GM19397 (cell line): ENCODE measurements around the gene APBA3.
"Not testable (repeated sequence)": the region's sequence is repeated elsewhere in the genome, so short reads cannot be mapped to it uniquely, and the experiment has no call there.

Experiments used
- ATAC-seq: cut with Tn5 transposase; IDR thresholded peaks from one replicate; pipeline ENCODE4 v1.9.1; 2021; ENCODE audit warnings: mild to moderate bottlenecking, moderate library complexity; ENCODE audit not compliant: unreplicated experiment

APBA3 gene

DNA sequence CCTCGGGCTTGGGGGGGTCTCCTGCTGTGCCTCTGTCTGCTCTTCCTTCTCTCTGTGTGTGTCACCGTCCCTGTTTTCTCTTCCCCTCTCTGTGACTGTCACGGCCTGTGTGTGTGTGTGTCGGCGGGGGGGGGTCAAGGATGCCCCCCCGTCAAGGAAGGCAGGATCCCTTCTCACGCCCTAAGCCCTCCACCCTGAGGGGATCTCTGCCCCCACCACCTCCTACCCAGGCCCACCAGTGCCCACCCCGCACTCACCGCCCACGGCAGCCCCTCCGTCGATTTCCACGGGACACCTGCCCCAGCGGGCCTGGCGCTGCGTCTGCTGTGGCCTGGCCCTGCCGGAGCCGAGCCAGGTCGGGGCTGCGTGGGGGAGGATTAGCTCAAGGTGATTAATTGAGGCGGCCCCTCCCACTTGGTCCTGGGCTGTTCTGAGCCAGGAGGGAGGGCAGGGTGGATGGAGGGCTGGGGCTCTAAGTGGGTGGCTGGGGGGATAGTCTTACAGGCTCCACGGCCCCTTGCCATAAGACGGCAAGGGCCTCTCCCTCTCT lies 10.5 kb upstream of the APBA3 start, which contains the start of gene RAX2:
RAX2 (minus strand) TSS at position 323 of the 550 bp plus-strand sequence. CDS start 486 bp downstream, outside the sequence.
- no peak for ATAC-seq

DNA sequence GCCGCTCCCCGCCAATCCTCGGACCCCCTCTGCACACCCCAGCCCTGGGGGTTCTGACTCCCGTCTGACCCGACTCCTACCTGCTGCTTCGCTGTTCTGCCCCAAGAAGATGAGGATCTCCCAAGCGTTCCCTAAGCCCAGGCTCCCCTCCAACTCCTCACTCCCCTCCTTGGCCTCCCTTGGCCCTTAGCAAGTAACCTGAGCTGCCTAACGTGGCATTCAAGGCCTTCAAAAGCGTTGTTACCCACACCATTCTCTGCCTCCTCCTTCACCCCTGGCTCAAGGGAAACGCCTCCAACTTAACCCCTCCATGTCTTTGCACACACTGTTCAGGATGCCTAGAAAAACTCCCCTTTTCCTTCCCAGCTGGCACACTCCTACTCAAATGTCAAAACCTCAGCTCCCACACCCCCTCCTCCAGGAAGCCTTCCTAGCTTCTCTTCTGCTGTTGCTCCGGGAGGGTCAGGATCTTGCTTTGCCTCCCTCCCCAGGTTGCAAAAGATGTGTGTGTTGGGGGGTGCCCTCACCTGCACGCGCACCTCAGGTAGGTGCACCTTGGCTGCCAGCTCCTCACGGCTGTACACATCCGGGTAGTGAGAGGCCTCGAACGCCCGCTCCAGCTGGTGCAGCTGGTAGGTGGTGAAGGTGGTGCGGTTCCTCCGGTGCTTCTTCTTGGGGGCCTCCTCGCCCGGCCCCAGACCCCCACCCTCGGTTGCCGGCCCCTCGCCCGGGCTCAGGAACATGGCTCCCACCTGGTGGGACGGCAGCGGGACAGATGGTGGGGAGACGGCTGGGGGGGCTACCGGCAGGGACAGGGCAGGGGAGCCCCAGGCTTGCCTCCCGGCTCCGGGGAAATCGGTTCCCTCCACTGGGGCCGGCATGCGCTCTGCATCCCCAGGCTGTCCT lies 9.8 kb upstream of the APBA3 start:
- ATAC-seq: no peak

DNA sequence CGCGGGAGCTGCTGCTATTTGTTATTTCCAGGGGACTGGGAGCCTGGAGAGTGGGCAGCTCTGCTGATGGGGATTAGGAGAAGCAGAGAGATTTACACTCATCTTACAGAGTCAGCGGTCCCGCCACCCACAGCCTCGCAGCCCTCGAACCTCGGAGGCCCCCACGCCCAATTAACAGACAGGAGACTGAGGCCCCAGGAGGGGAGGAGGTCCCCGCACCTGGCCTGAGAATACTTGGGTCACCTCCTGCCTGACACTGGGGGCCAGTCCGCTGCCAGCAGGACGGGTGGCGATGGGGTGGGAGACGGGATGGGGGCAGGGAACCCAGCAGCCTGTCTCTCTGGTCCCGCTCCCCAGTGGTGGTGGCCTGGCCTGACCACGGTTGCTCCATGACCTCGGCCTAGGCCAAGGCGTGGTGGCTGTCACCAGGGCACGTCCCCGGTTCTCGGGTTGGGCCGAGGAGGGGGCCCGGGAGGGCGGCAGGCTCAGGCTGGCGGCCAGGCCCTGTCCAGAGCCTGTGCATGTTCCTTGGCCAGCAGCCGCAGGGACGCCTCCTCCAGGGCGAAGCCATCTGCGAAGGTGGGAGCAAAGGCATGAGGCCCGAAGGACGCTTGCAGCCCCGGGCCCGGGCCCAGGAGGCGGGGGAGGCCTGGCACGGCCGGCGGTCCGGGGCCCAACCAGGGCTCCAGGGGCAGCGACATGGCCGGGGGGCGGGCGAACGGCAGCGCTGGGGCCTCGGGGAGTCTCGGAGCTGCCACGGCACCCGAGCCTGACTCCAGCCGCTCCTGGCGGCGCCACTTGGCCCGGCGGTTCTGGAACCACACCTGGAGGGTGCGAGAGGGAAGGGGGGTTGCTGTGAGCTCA lies 8.9 kb upstream of the APBA3 start:
- no peak for ATAC-seq

DNA sequence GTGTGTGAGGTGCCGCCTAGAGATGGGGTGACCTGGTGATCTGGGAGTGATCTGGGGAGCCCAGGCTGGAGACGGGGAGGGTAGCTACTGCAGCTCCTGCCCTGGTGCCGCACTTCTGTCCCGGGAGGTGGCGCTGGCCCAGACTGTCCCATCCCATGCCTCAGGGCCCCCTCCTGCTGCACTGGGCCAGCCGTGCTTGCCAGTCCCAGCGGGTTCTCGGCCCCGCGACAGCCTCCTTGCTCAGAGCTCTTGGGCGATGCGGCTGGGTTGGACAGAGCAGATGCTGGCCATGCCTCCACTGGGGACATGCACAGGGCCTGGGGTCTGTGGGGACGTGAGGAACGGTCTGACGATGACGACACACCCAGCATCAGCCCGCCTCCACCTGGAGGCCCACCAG lies 8.0 kb upstream of the APBA3 start:
- no peak for ATAC-seq

DNA sequence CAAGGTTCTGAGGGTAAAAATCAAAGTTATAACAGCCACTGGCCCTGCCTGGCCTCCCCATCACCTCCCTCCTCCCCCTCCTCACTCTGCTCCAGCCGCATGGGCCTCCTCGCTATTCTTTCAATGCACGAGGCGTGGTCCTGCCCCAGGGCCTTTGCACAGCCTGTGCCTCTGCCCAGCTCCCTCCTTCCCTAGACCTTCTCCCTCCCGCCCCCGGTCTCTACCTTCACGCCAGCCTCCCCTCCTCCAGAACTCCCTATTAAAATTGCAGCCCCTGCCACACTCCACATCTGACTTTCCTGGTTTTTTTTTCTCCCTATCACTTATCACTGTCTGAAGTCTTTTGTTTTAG lies 7.2 kb upstream of the APBA3 start:
- ATAC-seq: no peak

DNA sequence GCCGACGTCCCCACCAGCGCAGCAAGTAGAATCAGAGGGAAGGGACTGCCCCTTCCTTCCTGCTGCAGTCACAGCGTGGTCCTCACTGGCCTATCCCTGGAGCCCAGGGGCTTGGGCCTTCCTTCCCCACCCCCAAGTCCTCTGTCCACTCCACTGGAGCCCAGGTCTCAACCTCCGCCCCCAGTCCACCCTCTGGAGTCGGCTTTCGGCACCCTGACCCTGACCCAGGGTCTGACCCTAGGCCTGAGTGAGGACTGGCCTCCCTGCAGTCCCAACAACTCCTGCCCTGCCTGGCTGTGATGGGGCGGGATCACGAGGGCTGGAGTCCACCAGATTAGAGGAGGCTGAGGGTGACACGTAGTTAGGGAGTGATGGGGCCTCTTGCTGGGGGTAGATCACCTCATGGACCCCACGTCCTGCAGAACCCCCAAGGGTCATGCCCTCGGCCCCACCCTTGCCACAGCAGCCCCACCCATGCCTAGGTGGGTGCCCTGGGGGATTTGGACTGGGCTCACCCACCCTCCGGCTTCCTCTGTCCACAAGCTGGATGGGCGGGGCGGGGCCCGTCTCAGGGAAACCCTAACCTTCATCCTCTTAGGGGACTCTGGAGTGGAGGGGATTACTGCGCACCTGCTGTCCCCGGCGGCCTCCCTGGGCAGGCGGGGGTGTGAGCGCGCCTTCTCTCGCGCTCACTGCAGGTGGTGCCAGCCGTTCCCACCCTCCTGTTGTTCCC lies 6.7 kb upstream of the APBA3 start:
- ATAC-seq: no peak

DNA sequence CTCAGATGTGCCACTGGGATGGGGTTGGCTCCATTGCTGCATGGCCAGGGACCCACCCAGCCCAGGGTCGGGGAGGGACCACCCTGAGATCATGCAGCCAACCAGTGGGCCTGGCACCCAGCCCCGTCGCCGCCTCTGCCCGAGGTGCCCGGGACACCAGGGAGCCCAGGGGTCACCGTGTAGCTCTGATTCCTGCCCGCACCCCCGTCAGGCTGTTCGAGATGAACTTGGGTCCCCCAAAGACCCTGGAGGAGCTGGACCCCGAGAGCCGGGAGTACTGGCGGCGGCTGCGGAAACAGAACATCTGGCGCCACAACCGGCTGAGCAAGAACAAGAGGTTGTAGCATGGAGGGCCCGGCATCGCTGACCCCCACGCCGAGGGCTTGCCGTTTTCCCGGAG lies 5.6 kb upstream of the APBA3 start:
- no peak for ATAC-seq

DNA sequence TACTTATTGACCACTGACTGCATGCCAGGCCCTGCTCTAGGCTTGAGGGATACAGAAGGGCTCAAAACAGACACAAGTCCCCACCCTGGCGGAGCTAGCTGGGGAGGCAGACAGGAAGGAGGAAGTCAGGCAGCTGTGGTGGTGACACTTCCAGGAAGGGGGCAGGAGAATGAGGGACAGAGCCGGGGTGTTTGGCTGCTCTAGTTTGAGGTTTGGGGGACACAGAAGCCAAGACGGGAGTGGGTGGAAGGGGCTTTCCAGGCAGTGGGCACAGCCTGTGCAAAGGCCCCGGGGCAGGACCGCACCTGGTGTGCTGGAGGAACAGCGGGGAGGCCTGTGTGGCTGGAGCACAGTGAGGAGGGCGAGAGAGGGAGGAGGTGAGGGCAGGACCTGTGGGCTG lies 5.0 kb upstream of the APBA3 start:
- ATAC-seq: no peak

DNA sequence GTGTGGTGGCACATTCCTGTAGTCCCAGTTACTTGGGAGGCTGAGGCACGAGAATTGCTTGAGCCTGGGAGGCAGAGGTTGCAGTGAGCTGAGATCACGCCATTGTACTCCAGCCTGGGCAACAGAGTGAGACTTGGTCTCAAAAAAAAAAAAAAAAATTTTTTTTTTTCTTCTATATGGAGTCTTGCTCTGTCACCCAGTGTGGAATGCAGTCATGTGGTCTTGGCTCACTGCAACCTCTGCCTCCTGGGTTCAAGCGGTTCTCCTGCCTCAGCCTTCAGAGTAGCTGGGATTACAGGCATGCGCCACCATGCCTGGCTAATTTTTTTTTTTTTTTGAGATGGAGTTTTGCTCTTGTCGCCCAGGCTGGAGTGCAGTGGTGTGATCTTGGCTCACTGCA lies 4.3 kb upstream of the APBA3 start:
- ATAC-seq: not testable (repeated sequence)

DNA sequence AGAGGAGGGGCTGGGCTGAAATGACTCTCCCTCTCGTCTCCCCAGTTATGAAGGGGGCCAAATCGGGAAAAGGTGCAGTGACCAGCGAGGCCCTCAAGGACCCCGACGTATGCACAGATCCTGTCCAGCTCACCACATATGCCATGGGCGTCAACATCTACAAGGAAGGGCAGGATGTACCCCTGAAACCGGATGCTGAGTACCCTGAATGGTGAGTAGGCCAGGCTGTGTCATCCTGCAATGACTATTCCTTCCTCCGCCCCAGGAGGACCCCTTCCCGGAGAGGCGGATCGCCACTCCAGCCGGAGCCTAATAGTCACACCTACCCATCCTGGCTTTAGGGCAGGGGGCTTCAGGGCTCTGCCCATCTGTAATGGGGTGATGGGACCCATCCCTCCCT lies 3.6 kb upstream of the APBA3 start:
- ATAC-seq: no peak

DNA sequence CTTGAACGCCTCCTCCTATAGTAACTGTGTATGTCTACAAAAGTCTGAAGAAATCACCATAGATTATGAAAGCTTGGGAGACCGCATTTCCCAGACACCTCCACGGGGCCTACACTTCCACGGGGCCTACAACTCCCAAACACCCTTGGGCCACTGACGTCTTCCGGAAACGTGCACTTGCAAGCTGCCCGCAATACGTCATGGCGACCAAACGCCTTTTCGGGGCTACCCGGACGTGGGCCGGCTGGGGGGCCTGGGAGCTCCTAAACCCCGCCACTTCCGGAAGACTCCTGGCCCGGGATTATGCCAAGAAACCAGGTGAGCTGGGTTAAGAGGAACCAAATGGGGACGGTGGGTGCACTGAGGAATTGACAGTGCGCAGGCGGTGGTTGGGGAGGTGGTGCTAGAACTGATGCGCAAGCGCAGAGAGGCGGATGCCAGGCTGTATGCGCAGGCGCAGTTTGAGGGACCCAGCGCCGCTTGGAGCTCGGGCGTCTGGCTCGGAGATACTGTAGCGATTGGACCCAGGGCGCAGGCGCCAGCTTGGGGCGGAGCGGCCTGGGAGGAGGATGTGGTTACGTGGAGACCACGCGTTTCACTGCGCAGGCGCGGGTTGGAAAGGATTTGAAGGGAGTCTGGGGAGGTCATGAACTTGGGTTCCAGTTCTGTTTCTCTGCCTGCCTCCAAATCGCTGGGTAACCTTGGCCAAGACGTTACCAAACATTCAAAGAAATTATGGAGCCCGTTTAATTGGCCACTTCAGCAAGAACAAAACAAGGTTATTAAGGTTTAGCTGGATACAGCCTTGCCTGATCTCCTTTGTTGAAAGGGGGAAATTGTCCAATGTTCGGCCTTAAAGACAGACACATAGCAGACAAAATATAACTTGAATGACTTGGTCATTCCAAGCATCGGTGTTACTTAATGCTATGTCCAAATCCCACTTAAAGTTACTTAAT lies 1.3 kb upstream of the APBA3 start, which contains the start of gene MRPL54:
MRPL54 (plus strand) TSS at position 182 of the 959 bp plus-strand sequence; CDS start at position 201, 19 bp downstream.
- ATAC-seq: peak; percentile 84

DNA sequence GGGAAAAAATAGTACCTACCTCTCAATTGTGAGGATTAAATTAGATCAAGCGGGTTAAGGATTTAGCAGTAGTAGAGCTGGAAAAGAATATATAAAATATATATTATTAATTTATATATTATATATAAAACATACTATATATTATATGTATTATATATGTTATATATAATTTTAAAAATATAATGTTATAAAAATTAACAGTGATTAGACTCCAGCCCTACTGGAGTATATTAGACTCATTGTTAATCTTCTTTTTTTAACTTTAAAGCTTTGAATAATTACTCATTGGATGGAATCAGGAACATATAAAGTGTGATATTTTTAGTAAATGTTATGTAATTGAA lies 610 bp upstream of the APBA3 start:
- no peak for ATAC-seq

DNA sequence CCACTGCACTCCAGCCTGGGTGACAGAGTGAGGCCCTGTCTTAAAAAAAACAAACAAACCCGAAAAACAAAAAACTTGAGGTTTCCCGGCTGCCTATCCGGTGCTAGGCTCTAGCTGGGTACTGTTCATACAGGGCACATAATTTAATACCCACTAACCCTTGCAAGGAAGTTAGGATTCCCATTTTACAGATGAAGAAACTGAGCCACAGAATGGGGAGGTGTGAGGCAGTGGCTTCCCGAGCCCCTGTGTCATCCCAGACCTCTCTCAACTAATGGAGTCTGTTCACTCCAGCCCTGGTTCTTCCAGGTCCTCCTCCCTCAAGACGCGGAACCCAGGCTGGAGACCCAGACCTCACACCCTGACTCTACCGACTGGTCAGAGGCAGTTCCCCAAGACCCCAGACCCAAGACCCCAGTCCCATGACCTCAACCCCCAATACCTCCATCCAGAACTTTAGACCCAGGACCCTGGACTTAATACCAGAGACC lies 576 bp downstream of the APBA3 start:
- no peak for ATAC-seq

DNA sequence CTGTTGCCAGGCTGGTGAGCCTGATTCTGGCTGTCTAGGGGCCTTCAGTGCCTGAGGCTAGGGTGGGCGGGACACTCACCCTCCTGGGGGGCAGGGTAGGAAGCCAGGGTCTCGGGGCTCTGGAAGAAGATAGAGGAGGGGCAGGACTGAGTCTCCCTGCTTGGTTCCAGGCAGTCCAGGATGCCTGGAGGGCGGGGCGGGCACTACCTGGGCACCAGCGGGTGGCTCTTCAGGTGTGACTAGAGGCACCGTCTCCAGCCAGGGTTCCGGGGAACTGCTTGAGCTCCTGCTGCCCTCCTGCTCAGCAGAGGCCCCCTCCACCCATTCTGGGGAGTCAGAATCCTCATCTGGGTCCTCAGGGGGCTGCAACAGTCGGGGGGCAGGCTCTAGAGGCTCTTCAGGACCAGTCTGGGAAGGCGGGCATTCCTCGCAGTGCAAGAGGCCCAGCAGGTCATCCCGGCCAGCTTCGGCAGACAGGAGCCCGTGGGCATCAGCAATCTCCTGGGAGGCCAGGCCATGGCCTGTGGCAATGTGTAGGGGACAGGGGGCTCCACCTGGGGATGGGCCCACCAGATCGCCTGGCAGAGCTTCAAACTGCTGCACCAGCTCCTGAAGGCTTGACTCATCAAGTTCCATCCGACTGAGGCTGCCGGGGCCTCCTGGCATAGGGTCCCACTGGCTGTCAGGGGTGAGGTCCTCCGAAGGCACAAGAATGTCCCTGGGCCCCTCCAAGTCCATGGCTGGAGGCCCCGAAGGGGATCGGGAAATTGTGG lies 1.8 kb downstream of the APBA3 start:
- ATAC-seq: no peak

DNA sequence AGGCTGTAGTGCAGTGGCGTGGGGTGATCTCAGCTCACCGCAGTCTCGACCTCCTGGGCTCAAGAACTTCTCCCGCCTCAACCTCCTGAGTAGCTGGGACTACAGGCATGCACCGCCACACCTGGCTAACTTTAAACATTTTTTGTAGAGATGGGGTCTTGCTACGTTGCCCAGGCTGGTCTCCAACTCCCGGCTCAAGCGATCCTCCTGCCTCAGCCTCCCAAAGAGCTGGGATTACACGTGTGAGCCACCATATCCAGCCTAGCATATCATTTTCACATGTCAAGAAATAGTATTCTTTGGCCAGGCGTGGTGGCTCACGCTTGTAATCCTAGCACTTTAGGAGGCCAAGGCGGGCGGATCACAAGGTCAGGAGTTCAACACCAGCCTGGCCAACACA lies 3.2 kb downstream of the APBA3 start:
- ATAC-seq: not testable (repeated sequence)

DNA sequence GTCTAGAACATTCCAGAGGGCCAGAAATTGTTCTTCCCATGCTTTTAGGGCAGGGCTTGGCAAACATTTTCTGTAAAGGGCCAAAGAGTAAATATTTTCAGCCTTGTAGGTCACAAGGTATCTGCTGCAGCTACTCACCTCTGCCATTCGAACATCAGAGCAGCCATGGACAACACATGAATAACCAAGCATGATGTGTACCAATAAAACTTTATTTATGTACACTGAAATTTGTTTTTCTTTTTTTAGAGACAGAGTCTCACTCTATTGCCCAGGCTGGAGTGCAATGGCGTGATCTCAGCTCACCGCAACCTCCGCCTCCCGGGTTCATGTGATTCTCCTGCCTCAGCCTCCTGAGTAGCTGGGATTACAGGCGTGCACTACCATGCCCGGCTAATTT lies 3.8 kb downstream of the APBA3 start:
- ATAC-seq: not testable (repeated sequence)

DNA sequence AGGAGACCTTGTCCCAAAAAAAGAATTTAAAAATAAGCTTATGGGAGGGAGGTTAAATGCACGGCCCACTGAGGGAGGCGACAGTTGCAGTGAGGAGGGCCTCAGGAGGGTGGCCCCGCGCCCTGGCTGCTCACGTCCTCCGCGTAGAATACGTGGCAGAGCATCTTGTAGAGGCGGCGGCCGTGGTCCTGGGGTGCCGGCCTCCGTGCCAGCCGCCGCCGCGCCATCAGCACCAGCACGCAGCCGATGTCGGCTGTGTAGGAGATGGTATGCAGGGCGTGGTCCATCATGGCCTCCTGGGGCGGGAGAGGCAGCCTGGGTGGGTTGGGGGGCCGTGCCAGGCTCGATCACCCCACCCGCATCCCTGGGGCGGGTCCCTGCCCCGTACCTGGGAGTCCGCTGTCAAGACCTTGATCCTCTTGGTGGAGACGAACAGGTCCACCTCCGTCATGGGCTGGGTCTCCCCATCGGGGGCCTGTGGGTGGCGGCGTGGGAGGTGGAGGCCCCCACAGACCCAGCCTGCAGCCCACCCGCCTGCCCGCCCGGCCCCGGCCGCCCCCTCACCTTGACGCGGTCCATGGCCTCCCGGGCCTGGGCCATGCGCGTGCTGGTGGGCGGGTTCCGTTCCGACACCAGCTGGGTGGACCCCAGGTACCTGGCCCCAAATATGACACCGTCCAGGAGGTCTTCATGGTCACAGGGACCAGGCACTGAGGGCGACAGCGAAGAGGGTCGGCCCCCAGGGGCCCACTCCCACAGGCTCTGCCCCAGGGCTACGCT lies 7.7 kb downstream of the APBA3 start:
- no peak for ATAC-seq

DNA sequence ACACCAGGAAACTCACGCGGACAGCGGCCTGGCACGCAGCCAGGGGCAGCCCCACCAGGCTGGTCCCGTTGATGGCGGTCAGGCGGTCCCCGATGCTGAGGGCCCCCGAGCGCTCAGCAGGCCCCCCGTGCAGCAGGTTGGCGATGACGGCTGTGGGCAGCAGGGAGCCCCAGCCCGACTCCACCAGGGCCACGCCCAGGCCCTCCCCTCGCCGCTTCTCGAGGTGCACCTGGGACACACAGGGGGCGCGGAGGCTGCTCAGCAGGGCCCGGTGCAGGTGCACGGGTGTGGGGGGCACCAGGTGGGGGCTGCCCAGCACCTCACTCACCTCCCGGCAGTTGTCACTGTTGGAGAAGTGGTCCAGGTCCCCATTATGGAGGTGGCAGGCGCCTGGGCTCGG lies 9.0 kb downstream of the APBA3 start:
- no peak for ATAC-seq
